ENCODE measurements around the gene ABCC2.

- no peak for TF ChIP-seq CTCF (IDR thresholded peaks at IDR 0.05)
- TF ChIP-seq ZFX (IDR thresholded peaks at IDR 0.05; ENCODE audit: borderline replicate concordance): no peak
Measured at GRCh38 chr10:99815621-99816020, 33.2 kb downstream of the ABCC2 start.

All from 22Rv1 (cell line).